C1 segment of cervical spinal cord (tissue), 14 donors: ENCODE results near the gene TEX30.
A peak's percentile ranks its signal among the peaks of the same experiment; 100 is the strongest.
"Not testable (repeated sequence)": the region's sequence is repeated elsewhere in the genome, so short reads cannot be mapped to it uniquely, and the experiment has no call there.

Source experiments
- DNase-seq, 14 donors: peaks; one replicate each; lab custom pipeline; 2025; lab: John Stamatoyannopoulos, UW

Gene TEX30

DNA sequence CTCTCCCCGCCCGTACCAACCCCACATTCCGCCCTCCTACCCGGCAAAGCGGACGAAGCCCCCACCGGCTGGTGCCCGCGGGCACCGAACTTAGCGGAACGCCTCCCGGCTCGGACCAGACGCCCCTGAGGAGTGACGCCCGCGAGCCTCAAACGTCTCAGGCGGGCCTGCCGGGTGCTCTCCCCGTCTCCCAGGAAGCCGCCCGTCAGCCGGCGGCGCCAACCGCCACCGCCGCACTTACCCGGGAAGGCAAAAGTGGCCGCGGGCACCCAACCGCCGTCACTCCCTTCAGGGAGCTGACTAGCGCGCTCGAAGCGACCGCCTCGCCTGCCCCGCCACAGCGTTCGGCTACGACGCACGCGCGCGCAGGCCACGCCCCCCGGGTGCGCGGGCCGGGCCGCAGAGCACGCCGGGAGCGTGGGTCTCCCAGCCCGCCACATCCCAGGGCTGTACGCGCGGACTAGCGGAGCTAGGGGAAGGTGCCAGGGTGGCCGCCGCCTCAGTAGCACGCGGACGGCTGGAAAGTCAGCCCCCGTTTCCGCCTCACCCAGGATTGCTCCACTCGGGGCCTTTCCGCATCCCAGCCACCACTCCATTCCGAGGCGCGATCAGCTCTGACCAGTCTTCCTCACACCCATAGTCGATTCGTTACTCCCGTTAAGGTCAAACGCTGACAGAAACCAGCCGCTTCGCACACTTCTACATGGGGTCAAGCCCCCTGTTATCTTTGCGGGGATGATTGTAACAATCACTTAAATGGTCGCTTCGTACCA, at the start of gene TEX30:
TSS of gene TEX30 (minus strand) at position 346 of the 773 bp plus-strand sequence. CDS start 3,760 bp downstream, outside the sequence.
- peak; percentile 1 to 89 (median 75) for DNase-seq

DNA sequence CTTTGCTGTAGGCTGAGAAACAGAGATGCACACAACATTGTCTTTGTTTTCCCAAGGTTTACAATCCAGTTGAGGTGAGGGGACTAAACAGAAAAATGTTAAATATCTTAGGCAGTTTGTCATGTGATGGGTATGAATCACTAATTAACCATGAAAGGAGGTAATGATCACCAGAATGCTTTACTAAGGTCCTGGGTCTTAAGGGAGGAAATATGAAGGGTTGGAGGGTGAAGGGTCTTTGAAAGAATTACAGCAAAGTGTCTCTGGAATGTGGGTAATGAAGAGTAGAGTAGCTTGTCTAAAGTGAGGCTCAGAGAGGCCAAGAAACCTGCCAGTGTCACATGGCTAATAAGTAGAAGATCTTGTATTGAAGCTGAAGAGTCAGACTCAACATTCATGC, 44.3 kb upstream of the TEX30 start:
- DNase-seq = no peak

DNA sequence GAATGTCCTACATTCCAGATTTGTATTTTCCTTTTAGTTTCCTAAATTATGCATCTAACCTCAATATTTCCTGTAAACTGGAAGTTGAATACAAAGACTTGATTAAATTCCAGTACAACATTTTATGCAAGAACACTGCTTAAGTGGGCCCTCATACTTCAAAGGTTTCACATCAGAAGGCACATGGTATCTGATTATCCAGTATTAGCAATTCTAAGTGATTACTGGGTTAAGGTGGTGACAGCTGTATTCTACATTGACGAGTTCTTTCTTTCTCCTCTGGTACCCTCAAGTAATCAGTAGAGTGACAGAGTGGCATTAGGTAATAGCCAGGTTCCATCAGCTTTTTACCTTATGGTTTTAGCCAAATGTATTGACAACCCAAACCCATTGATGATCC, 43.7 kb upstream of the TEX30 start:
- DNase-seq = no peak

DNA sequence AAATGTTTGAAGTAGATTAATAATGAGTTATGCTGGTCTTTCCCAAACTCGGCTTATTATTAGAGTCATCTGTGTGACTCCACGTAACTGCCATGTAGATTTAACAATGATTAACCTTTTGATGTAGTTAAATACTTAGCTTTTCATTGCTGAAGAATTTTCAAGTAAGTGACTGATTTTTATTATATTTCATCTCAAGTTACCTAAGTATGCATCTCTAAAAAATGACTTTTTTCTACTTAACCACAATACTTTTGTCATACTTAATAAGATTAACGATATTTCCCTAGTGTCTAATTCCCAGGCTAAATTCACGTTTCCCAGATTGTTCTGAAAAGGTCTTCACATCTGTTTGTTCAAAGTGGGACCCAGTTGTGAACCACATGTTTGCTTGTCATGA, 43.1 kb upstream of the TEX30 start:
- no peak for DNase-seq

DNA sequence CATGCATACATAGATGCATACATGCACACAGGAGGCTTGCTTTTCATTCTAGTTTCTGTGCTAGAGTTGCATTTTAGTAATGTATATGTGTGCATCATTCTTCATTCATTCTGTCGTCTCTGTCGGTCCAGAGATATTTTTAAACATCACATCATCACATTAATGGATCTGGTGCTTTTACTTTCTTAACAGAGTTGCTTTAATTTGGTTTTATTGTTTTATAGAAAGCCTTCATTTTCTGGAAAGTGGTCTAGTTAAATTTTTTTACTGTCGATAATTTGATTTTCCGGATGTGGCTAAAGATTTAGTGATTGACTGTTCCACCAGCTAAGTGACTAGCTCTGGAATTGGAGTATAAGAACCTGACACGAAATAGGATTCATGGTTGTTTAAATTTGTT, 42.2 kb upstream of the TEX30 start:
- no peak for DNase-seq

DNA sequence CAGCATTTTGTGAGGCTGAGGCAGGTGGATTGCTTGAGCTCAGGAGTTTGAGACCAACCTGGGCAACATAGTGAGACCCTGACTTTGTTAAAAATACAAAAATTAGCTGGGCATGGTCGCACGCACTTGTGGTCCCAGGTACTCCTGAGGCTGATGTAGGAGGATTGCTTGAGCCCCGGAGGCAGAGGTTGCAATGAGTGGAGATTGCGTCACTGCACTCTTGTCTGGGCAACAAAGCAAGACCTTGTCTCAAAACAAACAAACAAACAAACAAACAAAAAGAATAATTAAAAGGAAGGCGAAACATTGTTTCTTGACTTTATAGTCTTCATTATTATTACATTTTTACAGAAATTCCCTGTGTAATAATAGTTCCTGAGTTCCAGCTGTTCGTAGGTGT, 41.2 kb upstream of the TEX30 start:
- DNase-seq = no peak

DNA sequence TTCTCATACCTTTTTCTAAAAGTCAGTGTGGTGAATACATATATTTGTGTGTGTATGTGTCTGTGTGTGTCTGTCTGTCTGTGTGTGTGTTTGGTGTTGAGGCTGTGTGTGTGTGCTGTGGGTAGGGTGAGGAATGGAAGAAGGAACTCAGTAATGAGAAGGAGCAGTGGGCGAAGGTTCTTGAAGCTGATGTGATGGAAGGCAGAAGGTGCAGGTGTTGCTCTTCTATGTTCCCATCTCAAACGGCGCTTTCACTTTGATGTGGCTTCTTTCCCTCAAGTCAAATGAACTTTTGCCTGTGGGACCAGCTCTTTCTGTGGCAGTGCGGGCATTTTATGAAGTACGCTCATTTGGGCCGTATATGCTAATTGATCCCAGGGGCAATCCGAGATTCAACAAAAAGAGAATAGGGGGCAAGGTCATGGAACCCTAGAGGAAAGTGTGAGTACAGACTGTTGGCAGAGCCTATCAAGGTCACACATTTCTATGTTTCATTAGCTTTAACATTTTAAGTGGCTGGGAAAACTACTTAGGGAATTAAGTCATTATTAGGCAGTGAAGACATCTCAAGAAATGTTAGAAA, 40.5 kb upstream of the TEX30 start:
- no peak for DNase-seq

DNA sequence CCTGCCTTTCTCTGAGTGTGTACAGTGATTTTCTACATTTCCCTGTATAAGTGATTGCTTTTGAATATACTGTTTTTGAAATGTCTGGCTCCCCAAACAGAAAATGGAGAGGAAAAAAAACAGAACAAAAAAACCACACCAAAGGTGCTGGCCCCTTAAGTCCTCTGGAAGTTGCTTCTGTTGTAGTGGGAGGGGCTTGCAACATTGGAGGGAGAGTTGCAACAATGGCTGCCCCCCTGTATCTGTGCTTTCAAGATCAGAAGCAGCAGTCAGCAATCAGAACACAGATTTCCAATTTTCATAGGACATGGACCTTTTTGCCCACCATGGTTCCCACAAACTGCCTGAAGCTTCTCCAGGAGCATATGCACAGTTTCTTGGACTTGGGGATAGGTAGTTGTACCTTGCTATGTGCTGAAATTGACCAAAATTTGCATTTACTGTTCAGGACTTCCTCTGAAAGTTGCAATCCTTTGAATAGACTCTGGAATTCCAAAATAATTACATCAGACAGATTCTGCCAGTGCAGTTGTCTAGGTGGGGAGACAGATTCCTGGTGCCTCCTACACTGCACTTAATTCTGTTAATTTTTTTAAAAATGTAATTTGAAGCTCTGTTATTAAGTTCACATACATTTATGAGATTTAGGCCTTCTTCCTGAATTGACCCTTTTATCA, 39.2 kb upstream of the TEX30 start:
- DNase-seq = no peak

DNA sequence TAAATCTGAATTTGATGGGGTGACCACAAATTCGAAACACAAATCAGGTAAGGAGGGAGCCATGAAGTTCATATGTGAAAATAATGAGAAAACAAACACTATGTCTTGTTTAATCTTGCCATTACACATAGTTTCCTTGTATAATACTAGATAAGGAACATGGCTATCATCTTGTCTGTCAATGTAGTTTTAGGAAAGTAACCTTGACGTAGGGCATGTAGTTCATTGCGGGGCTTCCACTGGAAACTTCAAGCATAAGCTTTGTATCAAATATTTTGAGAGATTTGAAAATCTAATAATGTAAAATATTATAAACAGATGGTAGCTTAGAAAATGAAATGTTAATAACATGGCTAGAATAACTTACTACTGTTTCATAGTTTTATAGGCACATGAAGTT, 34.1 kb upstream of the TEX30 start:
- no peak for DNase-seq

DNA sequence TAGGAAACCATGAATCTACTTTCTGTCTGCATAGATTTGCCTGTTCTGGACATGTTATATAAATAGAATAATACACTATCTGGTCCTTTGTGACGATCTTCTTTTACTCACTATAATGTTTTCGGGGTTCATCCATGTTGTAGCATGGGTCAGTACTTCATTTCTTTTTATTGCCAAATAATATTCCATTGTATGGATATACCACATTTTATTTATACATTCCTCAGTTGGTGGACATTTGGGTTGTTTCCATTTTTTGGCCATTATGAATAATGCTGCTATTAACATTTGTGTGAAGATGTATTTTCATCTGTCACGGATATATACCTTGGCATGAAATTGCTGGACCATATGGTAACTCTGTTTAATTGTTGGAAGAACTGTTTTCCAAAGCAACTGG, 32.1 kb upstream of the TEX30 start:
- no peak for DNase-seq

DNA sequence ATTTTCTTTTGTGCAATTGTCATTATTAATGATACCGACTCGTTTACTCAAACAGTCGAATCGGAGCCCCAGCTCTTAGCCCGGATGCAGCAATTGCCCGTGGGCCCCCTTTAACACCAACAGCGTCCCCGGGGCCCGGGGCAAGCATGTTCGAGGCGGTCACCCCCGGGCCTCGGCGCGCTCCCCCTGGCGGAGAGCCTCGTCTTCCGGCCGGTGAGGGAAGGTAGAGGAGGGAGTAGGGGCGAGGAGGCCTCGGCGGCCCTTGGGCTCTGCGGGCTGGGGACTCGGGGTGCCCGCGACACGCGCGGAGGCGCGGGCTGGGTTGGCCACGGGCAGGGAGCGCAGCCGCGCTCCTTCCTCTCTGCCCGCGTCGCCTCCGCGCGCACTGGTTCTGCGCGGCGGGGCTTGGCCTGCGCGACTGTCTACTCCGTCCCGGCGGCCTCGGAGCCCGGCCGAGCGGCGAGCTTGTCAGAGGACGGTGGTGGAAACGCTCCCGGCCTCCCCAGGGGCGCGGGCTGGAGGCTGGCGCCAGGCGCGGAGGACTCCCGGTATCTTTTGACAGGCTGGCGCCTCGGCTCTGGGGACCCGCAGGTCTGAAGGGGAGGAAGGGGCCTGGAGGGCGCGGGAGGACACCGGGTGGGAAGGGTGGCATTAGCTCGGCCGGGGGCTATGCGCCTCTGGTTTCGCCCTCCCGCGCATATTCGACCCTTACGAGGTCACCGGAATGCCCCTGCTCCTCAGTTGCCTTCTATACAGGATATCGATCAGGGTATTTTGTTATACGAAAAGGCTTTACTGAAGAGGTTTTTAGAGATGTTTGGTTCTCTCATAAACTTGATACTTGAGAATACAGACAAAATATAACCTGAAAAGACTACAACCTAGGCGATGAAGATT, 26.8 kb upstream of the TEX30 start:
- DNase-seq = peak; percentile 20 to 86 (median 68)

DNA sequence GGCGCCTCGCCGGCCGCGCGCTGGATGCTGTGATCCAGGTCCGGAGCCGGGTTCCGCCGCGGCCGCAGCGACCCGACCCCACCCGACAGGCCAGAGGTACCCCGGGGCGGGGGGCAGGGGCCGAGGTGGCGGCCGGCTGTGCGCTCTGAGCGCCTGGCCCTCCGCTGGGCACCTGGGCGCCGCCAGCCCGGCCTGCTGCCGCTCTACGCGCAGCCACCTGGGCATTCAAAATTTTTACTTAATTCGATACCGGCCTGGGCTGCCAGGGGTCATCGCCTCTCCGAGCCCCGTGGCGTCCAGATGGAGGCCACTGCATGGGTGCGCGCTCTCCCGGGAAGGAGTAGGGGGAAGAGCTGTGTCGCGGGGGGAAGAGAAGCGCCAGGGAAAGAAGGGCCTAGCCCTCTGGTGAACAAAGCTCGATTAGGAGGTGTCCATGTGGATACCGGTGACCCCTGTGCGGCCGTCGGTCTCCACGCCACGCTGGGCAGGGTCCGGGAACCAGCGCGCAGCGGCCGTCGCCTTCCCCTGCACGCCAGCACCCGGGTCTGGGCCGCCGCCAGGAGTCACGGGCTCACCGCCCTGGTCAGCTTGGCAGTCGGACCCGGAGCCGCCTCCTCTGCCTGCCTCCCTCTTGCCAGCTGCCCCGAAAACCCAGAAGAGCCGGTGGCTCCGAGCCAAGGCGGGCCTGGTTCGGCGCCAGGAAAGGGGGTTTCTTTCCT, 26.0 kb upstream of the TEX30 start:
- peak in 12 of 14 donors; percentile 33 to 86 (median 66) for DNase-seq

DNA sequence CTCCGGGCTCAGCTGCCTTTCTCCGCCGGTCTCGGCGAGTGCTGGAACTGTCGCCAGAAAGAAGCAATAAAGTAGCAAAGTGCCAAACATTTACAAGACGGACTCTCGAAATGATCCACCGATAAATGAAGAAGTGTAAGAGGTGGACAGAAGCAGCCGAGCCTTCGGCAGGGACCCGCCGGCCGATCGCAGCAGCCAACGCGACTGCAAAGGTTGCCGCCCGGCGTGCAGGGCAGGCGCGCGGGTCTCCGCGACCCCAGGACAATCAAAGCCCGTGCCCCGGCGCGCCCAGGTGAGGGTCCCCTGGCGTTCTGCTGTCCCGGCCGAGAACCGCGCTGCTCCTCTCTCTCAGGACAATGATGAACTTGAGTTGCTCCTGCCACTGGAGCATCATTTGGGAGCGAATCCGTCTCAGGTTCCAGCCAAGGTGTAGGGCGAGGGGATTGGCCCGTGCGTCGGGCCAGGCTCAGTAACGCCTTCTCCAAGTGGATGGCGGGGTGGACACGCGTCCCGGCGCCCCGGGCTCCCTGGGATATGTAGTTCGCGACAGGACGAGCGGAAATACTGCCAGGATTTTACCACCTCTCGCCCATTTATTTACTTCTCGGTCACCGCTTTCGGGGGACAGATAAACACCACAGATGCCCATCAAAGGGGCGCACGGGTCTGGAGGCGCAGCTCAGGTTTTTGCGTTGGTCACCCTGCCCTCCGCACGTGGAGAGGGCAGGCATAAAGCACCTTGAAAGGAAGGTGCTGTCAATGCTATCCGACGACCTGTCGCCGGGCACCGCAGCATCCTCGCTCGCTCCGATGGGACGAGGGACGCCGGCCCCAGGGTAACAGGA, 25.2 kb upstream of the TEX30 start, which contains the start of the genes BIVM and POGLUT2:
TSS of gene BIVM (plus strand) at position 539 of the 845 bp plus-strand sequence. CDS start 8,149 bp downstream, outside the sequence.
TSS of gene POGLUT2 (minus strand) at position 396 of the 845 bp plus-strand sequence. CDS start at position 90, 306 bp downstream.
- DNase-seq = peak; percentile 24 to 95 (median 80)

DNA sequence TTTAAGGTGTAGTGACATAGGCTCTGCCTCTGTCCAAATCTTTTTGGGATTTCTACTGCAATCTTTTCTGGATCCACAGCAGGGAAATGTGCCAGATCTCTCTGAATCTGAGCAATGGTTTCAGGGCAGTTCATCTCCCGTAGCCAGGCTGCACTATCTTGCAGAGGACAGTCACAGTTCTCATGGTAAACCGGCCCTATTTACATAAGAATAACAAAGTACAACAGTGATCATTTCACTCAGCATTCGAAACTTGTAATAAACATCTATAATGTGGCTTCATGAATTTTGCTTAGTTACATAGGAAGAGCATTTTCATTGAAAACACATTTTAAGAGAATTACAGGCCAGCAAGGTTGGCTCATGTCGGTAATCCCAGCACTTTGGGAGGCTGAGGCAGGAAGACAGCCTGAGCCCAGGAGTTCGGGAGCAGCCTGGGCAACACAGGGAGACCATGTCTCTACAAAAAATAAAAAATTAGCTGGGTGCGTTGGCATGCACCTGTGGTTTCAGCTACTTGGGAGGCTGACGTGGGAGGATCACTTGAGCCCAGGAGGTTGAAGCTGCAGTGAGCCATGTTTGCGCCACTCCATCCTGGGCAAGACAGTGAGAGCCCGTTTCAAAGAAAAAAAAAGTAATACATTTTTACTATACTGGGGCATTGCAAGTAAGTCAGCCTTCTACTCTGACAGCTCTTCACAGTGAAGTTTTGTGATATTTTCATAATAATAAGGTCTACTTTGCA, 20.2 kb upstream of the TEX30 start:
- no peak for DNase-seq

DNA sequence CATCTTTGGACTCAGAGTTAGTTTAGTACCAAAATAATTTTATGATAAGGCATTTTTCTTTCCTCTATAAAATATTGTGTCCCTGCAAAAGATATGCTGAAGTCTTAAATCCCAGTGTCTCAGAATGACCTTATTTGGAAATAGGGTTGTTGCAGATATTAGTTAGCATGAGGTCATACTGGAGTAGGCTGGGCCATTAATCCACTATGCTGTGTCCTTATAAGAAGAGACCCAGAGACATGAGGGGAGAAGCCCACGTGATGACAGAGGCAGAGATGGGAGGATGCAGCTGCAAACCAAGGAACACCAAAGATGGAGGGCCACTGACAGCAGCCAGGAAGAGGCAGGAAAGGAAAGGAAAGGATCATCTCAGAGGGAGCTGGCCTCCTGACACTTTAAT, 18.8 kb upstream of the TEX30 start:
- no peak for DNase-seq

DNA sequence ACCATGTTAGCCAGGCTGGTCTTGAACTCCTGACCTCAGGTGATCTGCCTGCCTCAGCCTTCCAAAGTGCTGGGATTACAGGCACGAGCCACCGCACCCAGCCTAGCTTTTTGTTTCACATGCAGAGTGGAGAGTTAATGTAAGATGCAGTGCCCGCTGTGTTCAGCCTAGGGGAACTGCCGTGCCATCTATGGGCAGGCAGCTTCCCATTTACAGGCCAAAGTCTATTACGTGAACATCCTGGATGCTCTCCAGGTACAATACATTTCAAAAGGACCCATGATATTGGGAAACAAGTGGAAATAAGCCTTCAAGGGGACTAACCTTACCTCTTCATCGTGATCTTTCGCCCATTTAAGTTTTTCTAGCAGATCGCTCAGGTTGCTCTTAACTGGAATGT, 15.1 kb upstream of the TEX30 start:
- no peak for DNase-seq

DNA sequence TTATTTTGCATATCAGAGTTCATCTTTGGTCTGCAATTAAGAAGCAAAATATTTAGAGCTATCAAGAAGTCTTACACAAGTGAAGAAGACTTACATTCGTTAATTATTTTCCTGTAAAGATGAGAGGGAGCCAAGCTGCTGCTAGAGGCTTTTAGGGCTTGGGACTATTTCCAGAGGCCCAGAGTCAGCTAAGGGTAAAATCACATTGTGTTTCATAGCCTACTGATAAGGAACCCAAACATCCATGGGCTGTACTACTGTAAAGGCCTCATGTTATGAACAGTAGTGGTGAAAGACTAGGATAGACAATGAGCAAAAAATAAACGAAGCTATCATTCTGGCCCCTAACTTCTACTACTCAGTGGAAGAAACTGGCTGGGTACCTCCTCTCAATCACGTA, 10.9 kb upstream of the TEX30 start:
- DNase-seq = no peak

DNA sequence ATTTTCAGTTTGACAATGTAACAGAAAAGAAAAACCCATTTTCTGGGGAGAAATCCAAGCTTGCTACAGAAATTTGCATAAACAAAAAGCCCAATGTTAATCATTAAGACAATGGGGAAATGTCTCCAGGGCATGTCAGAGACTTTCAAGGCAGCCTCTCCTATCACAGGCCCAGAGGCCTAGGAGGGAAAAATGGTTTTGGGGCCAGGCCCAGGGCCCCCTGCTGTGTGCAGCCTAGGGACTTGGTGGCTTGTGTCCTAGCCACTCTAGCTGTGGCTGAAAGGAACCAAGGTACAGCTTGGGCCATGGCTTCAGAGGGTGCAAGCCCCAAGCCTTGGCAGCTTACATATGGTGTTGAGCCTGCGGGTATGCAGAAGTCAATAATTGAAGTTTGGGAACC, 8.0 kb upstream of the TEX30 start:
- DNase-seq = no peak

DNA sequence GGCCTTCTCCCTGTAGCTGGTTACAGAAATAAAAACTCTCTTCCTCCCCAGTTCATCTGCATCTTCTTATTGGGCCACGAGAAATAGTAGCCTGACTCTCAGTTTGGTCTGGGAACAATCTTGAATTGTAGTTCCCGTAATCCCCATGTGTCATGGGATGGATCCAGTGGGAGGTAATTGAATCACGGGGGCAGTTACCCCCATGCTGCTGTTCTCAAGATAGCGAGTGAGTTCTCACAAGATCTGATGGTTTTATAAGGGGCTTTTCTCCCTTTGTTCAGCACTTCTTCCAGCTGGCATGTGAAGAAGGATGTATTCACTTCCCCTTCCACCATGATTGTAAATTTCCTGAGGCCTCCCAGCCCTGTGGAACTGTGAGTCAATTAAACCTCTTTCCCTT, 7.1 kb upstream of the TEX30 start:
- DNase-seq = not testable (repeated sequence)
